MM.1S (cell line): Measurements from ENCODE around the gene SPINK8.

Experiments used
- CTCF ChIP-seq: fragments of 300-600 bp; sonication (generic); IDR thresholded peaks from 2 replicates; pipeline ENCODE4 v1.5.1; 2016; ENCODE audit warnings: antibody characterized with exemption, low read length, mixed read lengths
- EZH2phosphoT487 ChIP-seq: fragments of 300-600 bp; sonication (generic); IDR thresholded peaks from 2 replicates; pipeline ENCODE4 v1.6.1; 2018; ENCODE audit warnings: antibody characterized with exemption, low read length

DNA sequence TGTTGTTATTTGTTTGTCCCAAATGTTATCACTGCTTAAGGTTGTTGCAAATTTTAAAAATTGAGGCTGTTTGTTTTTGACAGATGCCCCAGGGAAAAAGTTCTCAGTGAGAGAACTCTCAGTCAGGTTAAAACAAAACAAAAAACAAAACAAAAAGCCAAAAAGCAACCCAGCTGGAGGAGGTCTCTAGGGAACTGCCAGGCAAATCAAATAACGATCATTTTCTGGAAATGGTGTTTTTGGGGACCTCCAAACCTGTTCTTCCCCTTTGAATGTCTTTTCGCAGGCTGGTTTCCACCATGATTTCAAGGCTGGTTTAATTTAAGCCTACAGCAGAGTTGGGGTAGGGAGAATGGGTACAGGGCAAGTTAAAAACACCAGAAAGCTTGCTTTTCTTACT lies 27.2 kb downstream of the SPINK8 start:
- TF ChIP-seq CTCF (no peak), EZH2phosphoT487 (no peak)
